ENCODE results near the gene P2RX6.

The P2RX6 gene

DNA sequence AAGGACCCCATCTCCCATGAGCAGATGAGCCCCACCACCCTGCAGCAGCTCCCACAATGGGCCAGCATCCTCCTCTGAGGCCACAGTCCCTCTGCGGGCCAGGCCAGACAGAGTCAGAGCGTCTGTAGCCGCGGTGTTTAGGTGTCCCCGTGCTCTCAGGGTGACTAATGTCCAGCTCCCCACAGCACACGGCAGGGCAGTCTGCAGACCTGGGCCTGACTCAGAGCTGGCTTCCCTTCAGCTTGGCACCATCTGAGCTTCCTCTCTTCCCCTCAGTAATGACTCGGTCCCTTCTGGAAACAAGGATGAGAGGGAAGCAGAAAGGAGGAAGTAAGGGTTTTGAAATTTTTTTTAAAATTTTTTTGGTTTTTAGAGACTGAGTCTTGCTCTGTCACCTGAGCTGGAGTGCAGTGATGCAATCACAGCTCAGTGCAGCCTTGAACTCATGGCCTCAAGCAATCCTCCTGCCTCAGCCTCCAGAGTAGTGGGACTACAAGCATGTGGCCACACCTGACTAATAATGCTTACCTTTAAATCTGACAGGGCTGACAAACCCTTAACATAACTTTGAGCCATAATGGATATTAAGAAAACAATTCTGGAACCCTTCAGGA lies 59.2 kb downstream of the P2RX6 start:
- DNase-seq (ENCODE audit: low read depth in 4 of 4, low spot score in 1 of 4) = no peak

- DNase-seq (ENCODE audit: low read depth in 4 of 4, low spot score in 1 of 4) = no peak
Observed at GRCh38 chr22:21075516-21076138, 60.7 kb downstream of the P2RX6 start.

DNA sequence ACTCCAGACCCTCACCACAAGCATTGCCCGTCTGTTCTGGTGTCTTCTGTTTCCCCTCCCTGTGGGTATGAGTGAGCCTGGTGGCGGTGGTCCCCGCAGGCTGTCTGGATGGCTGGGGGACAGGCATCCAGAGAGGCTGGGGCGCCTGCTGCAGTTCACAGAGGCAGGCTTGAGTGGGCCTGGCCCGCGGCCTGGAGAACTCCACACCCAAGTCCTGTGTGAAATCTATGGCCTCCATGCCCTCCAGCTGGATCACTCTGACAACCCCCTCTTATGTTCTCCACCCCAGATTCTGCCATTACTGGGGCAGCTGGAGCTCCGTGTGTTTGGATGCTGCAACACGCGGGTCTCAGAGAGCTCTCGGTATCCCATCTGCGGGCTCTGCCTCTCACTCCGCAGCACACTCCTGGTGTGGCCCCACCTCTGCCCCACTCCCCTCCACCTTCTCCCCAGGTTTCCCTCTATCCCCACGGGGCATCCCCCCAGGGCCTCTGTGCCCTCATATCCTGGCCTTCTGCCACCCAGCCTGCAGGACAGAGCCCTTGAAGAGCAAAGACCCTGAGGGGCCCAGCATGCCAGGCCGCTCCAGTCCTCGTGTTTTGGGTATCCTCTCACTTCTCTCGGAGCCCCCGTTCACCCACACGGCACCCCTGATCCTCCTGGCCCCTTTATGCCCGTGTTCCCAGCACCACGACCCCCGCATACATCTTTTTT lies 62.1 kb downstream of the P2RX6 start:
- DNase-seq (ENCODE audit: low read depth in 4 of 4, low spot score in 1 of 4) = no peak
